Small intestine (tissue), 7 donors: ENCODE data around the gene COG5. TPM values are rescaled to one million over a fixed set of nuclear protein-coding genes. Genes with fewer than 3 reads are reported as not detected.

ENCODE experiments used
- DNase-seq, 2 donors: peaks; one replicate each; pipeline versions ENCODE4 v3.0.0 to v3.0.0-alpha.2; 2013
- FAIRE-seq: peaks from 2 replicates; lab custom pipeline; 2012; peaks lifted over from hg19 to GRCh38; lab: Jason Lieb, UNC
- H3K27ac ChIP-seq, 3 donors: one replicate each; pipeline ENCODE4 v1.5.1; 2013; ENCODE audit warnings: low read length in 2 of 3, mild to moderate bottlenecking in 2 of 3, control low read depth in 1 of 3, inconsistent platforms in 1 of 3, low read depth in 1 of 3, moderate library complexity in 1 of 3
- H3K27me3 ChIP-seq, 3 donors: one replicate each; pipeline ENCODE4 v1.6.1; 2013; ENCODE audit warnings: low read length in 3 of 3, inconsistent platforms in 1 of 3; ENCODE audit not compliant: control insufficient read depth in 3 of 3, insufficient read depth in 3 of 3
- H3K36me3 ChIP-seq, 3 donors: one replicate each; pipeline ENCODE4 v1.6.1; 2013; ENCODE audit warnings: low read length in 3 of 3, inconsistent platforms in 1 of 3, low read depth in 1 of 3, mild to moderate bottlenecking in 1 of 3, moderate library complexity in 1 of 3; ENCODE audit not compliant: control insufficient read depth in 3 of 3, insufficient read depth in 2 of 3
- H3K4me1 ChIP-seq, 3 donors: one replicate each; pipeline ENCODE4 v1.6.1; 2013; ENCODE audit warnings: low read length in 2 of 3, inconsistent platforms in 1 of 3, low read depth in 1 of 3, mild to moderate bottlenecking in 1 of 3, moderate library complexity in 1 of 3; ENCODE audit not compliant: control insufficient read depth in 3 of 3, insufficient read depth in 2 of 3
- H3K4me3 ChIP-seq, 3 donors: one replicate each; pipeline ENCODE4 v1.5.1; 2013; ENCODE audit warnings: low read length in 3 of 3, control low read depth in 1 of 3, inconsistent platforms in 1 of 3, low read depth in 1 of 3, mild to moderate bottlenecking in 1 of 3, moderate library complexity in 1 of 3
- H3K9me3 ChIP-seq, 2 donors: one replicate each; pipeline ENCODE4 v1.6.1; 2013; ENCODE audit warnings: low read depth in 1 of 2, low read length in 1 of 2; ENCODE audit not compliant: control insufficient read depth in 2 of 2, insufficient read depth in 1 of 2
- WGBS, 3 donors: extraction: QIAGEN DNeasy Blood & Tissue Kit; methylation state at CpG; one replicate each; pipeline ENCODE4 v1.1.7; 2013; 5-methylcytosine and 5-hydroxymethylcytosine counted together
- polyA plus RNA-seq, 4 donors: library from polyadenylated mRNA; stranded (reverse) in 3 of 4; unstranded in 1 of 4; fragments of 200-250 nt in 3 of 4; fragments of 120-200 nt in 1 of 4; gene quantifications; one replicate each; pipeline versions ENCODE4 v1.2.1 to v1.2.3, GENCODE V29; 2013
- donor health status: healthy with polysubstance abuse.
- donor health status: control.
- donor health status: control.
- donor health status: Bipolar disorder and iron deficiency.
- donor health status: healthy.

The COG5 gene
- polyA plus RNA-seq, 4 donors: 10.3 to 41.6 (median 12.5) TPM

- 81 to 88% (median 88%) methylated on average over 4 of the region's 4 CpGs for WGBS, 3 donors
- Histone ChIP-seq H3K9me3 (no peaks in the 10 kb centered on the region), H3K4me1 (no peaks in the 10 kb centered on the region), H3K27me3 (no peaks in the 10 kb centered on the region), H3K27ac (no peak overlapping the region), H3K36me3 (peaks cover 0 to 11% (median 0%) of the 10 kb centered on the region in 3 donors), H3K4me3 (no peak overlapping the region)
- DNase-seq (no peak), FAIRE-seq (no peak)
These were observed 9.8 kb upstream of the COG5 start for GRCh38 chr7:107573537-107573936.

- Histone ChIP-seq H3K27me3 (no peaks in the 10 kb centered on the region), H3K27ac (no peak overlapping the region), H3K4me3 (no peak overlapping the region), H3K9me3 (no peaks in the 10 kb centered on the region), H3K36me3 (peaks cover 0 to 11% (median 0%) of the 10 kb centered on the region in 3 donors), H3K4me1 (no peaks in the 10 kb centered on the region)
- no peak for DNase-seq
- no peak for FAIRE-seq
- whole genome bisulfite sequencing, 3 donors: 96 to 98% (median 98%) methylated on average over 2 of the region's 2 CpGs
These were observed 6.6 kb upstream of the COG5 start for GRCh38 chr7:107570298-107570697.

DNA sequence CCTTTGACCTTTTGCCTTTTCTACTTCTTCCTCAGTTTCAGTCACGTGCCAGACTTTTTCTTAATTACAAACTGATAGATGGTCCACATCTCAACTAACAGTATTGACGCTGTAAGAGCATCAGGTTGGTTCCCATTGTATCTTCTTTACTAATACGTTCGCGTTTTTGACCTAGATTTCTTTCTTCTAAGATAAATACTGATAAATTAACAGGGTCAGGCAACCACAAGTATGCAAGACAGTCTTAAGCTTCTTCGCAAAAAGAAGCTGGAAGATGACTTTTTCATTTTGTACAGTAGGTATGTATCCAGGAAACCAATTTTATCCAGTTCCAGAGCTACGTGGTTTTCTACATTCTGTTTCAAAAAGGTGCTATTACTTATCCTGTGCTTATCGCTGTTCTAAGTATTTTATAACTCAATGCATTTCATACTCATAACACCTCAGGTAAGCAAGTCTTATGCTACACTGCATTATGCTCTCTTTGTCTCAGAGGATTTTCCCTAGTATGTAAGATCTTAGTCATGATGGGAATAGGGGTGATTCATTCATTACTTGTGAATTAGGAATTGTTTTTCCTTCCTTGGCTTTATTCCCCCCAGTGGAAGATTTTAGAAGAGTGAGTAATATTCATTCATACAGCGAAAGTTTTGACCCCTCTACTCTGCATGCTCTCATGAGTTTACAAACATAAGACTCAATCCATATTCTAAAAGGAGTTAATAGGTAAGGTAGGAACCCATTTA, 1.0 kb upstream of the COG5 start:
- peaks cover 0 to 13% (median 7%) of the 10 kb centered on the region in 3 donors for H3K4me1 ChIP-seq
- H3K27ac ChIP-seq: peak overlapping the region; percentile 97 to 100 (median 99)
- no peaks in the 10 kb centered on the region for H3K27me3 ChIP-seq
- no peaks in the 10 kb centered on the region for H3K9me3 ChIP-seq
- H3K36me3 ChIP-seq: no peaks in the 10 kb centered on the region
- WGBS, 3 donors: 23 to 45% (median 35%) methylated on average over 9 of the region's 9 CpGs
- FAIRE-seq (no peak), DNase-seq (no peak)
- peak overlapping the region; percentile 81 to 88 (median 87) for H3K4me3 ChIP-seq

DNA sequence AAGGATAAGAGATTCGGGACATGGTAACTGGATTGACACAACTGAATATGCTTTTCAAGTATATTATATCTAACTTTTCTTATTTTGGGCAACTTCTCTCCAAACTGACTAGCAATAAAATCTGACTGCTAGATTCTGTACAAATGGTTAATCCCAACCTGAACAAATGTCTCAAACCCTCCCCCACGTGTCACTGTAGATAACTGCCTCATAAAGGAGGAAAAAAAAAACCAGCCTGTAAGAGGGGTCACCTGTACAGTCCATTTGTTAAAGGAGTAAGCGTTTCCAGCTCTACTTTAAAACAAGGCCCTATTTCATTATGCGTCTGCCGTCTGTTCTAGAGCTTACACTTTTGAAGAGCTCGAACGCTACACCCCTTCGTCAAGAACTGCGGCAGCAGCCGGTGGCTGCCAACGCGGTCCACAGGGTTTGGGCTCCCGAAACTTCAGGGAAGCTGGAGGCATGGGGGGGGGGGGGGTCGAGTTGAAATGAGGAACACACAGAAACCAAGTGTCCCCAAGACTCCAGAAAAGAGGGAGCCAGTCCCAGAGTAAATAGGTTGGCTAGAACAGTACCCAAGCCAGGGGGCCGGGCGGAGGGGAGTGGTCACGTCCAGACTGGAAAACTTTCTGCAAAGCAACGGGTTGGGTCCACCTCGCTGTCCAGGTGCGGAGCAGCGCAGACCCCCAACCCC, 492 bp downstream of the COG5 start:
- peak; percentile 60 to 71 for DNase-seq
- WGBS, 3 donors: 1 to 2% (median 2%) methylated on average over 20 to 21 of the region's 21 CpGs
- peak overlapping the region; percentile 81 to 88 (median 87) for H3K4me3 ChIP-seq
- peaks cover 0 to 1% (median 0%) of the 10 kb centered on the region in 3 donors for H3K36me3 ChIP-seq
- no peaks in the 10 kb centered on the region for H3K27me3 ChIP-seq
- H3K27ac ChIP-seq: peak overlapping the region; percentile 97 to 100 (median 99)
- no peaks in the 10 kb centered on the region for H3K9me3 ChIP-seq
- no peak for FAIRE-seq
- H3K4me1 ChIP-seq: peaks cover 0 to 13% (median 10%) of the 10 kb centered on the region in 3 donors

DNA sequence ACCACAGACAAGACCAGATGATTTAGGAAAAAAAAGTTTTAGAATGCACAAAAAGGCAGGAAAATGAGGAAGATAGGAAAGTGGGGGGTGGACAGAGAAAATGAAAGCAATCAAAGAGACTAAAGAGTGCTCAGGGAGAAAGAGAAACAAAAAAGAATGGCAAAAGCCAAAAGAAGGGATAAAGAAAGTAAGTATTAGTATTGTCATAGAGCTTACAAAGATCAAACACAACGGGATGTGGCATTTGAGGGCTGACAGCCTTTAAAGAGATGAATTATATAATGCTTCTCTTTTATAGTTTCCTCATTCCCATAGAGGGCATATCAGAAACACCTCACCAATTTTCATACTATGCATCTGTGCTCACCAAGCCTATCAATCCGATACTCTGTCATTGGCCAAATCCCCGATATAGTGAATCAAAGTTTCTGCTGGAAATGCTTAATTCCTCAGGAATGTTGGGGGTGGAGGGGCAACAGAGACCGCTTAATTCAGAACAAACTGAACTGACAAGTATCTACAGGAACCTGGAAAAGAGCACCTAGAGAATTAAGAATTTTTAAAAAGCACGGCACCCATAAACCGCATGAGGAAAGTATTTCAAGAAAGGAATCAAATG, 2.7 kb downstream of the COG5 start:
- no peaks in the 10 kb centered on the region for H3K27me3 ChIP-seq
- H3K27ac ChIP-seq: no peak overlapping the region
- peaks cover 0 to 13% (median 10%) of the 10 kb centered on the region in 3 donors for H3K4me1 ChIP-seq
- peaks cover 0 to 9% (median 4%) of the 10 kb centered on the region in 3 donors for H3K36me3 ChIP-seq
- WGBS, 3 donors: 83 to 87% (median 86%) methylated on average over 6 of the region's 6 CpGs
- no peak for FAIRE-seq
- no peaks in the 10 kb centered on the region for H3K9me3 ChIP-seq
- DNase-seq: peak in 1 of 2 donors; percentile 29
- H3K4me3 ChIP-seq: no peak overlapping the region

DNA sequence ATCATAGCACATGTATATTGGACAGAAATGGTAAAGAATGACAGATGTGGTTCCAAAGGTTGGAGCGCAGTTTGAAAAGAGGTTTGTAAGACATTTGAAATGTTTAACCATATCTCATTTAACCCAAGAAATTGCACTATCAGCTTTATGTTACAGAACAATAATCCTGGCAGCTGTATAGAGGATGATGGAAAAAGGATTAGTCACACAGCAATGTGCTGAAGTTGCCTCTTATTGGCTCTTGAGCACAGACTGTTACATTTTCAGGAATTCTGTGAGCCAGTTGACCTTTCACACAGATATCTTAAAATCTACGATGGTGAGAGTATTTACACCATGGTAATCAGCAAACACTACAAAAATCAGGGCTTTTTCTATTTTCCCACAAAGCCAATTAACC, 3.9 kb downstream of the COG5 start:
- FAIRE-seq: no peak
- H3K9me3 ChIP-seq: no peaks in the 10 kb centered on the region

GRCh38 chr7:107555893-107556292, 7.8 kb downstream of the COG5 start:
- H3K36me3 ChIP-seq: peaks cover 3 to 15% (median 8%) of the 10 kb centered on the region in 3 donors
- WGBS, 3 donors: 90 to 96% (median 93%) methylated on average over 3 of the region's 3 CpGs
- no peaks in the 10 kb centered on the region for H3K9me3 ChIP-seq
- H3K4me3 ChIP-seq: no peak overlapping the region
- no peak overlapping the region for H3K27ac ChIP-seq
- FAIRE-seq (no peak), DNase-seq (no peak)
- H3K27me3 ChIP-seq: no peaks in the 10 kb centered on the region
- peaks cover 0 to 4% (median 0%) of the 10 kb centered on the region in 3 donors for H3K4me1 ChIP-seq

More for the DNA sequence above, 3.9 kb downstream of the COG5 start:
- Histone ChIP-seq H3K36me3 (peaks cover 3 to 12% (median 5%) of the 10 kb centered on the region in 3 donors), H3K4me1 (peaks cover 0 to 13% (median 10%) of the 10 kb centered on the region in 3 donors), H3K27ac (no peak overlapping the region), H3K4me3 (peak overlapping the region in 1 of 3 donors; percentile 14), H3K27me3 (no peaks in the 10 kb centered on the region)
- no peak for DNase-seq
- 56 to 64% (median 57%) methylated on average over 2 of the region's 2 CpGs for WGBS, 3 donors

DNA sequence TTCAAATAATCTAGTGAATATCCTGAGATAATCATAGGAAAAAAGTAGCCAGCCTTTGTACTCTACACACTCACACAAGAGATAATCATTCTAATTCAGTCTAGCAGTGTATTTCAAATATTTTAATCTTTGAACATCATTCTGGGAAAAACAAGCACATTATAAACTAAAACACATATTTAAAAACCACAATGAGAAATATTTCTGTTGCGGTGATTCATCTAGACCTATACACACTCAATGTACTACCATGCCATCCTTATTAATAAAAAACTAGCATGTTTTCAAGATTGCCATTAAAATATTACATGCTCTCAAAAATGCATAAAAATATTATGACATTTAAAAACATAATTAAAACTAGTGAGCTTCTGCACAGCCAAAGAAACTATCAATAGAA, 11.8 kb downstream of the COG5 start:
- H3K4me3 ChIP-seq: no peak overlapping the region
- no peak overlapping the region for H3K27ac ChIP-seq
- peaks cover 3 to 13% (median 11%) of the 10 kb centered on the region in 3 donors for H3K36me3 ChIP-seq
- no peaks in the 10 kb centered on the region for H3K9me3 ChIP-seq
- WGBS, 3 donors: 99 to 100% (median 100%) methylated on average over 1 of the region's 1 CpG
- H3K27me3 ChIP-seq: no peaks in the 10 kb centered on the region
- DNase-seq (no peak), FAIRE-seq (no peak)
- H3K4me1 ChIP-seq: no peaks in the 10 kb centered on the region
